ENCODE measurements around the gene NPRL2.

NPRL2 gene

GRCh38 chr3:50364573-50365079 is 14.1 kb upstream of the NPRL2 start:
- no peak for TF ChIP-seq ZNF274 (IDR thresholded peaks at IDR 0.05; ENCODE audit: low read depth, low read length)
- H3K4me3 ChIP-seq (ENCODE audit: low read length), result no peak overlapping the region; the same call in 1 of the 2 replicates

GRCh38 chr3:50359760-50360110 is 9.2 kb upstream of the NPRL2 start:
- TF ChIP-seq ZNF274 (IDR thresholded peaks at IDR 0.05; ENCODE audit: low read depth, low read length), result no peak
- H3K4me3 ChIP-seq (ENCODE audit: low read length), result no peak overlapping the region

- peak within 1 kb of the TSS; percentile 71 for H3K4me3 ChIP-seq (ENCODE audit: low read length)
- TF ChIP-seq ZNF274 (IDR thresholded peaks at IDR 0.05; ENCODE audit: low read depth, low read length), result no peak
Observed at GRCh38 chr3:50358911-50359759, 8.6 kb upstream of the NPRL2 start, which contains the start of gene TMEM115. TSS of gene TMEM115 (minus strand) at chr3:50359521. CDS start at chr3:50359063, 458 bp downstream.

- peak overlapping the region; percentile 71 for H3K4me3 ChIP-seq (ENCODE audit: low read length)
- no peak for TF ChIP-seq ZNF274 (IDR thresholded peaks at IDR 0.05; ENCODE audit: low read depth, low read length)
Observed at GRCh38 chr3:50358355-50358910, 7.9 kb upstream of the NPRL2 start.

GRCh38 chr3:50357481-50357880 is 6.9 kb upstream of the NPRL2 start:
- TF ChIP-seq ZNF274 (IDR thresholded peaks at IDR 0.05; ENCODE audit: low read depth, low read length), result no peak

GRCh38 chr3:50356553-50356952 is 6.0 kb upstream of the NPRL2 start:
- TF ChIP-seq ZNF274 (IDR thresholded peaks at IDR 0.05; ENCODE audit: low read depth, low read length), result no peak

More at GRCh38 chr3:50357481-50357880, 6.9 kb upstream of the NPRL2 start:
- peak overlapping the region; percentile 71; the same call in 1 of the 2 replicates for H3K4me3 ChIP-seq (ENCODE audit: low read length)

GRCh38 chr3:50355829-50356552 is 5.4 kb upstream of the NPRL2 start:
- no peak for TF ChIP-seq ZNF274 (IDR thresholded peaks at IDR 0.05; ENCODE audit: low read depth, low read length)
- no peak overlapping the region; the same call in 1 of the 2 replicates for H3K4me3 ChIP-seq (ENCODE audit: low read length)

More at GRCh38 chr3:50356553-50356952, 6.0 kb upstream of the NPRL2 start:
- H3K4me3 ChIP-seq (ENCODE audit: low read length), result no peak overlapping the region; the same call in 1 of the 2 replicates

- TF ChIP-seq ZNF274 (IDR thresholded peaks at IDR 0.05; ENCODE audit: low read depth, low read length), result no peak
Observed at GRCh38 chr3:50354850-50355249, 4.3 kb upstream of the NPRL2 start.

GRCh38 chr3:50354186-50354764 is 3.7 kb upstream of the NPRL2 start:
- TF ChIP-seq ZNF274 (IDR thresholded peaks at IDR 0.05; ENCODE audit: low read depth, low read length), result no peak
- no peak overlapping the region for H3K4me3 ChIP-seq (ENCODE audit: low read length)

More at GRCh38 chr3:50354850-50355249, 4.3 kb upstream of the NPRL2 start:
- no peak overlapping the region for H3K4me3 ChIP-seq (ENCODE audit: low read length)

GRCh38 chr3:50353245-50354004 is 2.9 kb upstream of the NPRL2 start:
- H3K4me3 ChIP-seq (ENCODE audit: low read length), result no peak overlapping the region
- no peak for TF ChIP-seq ZNF274 (IDR thresholded peaks at IDR 0.05; ENCODE audit: low read depth, low read length)

- TF ChIP-seq ZNF274 (IDR thresholded peaks at IDR 0.05; ENCODE audit: low read depth, low read length), result no peak
Observed at GRCh38 chr3:50352781-50353180, 2.2 kb upstream of the NPRL2 start.

GRCh38 chr3:50351323-50351697 is 735 bp upstream of the NPRL2 start:
- TF ChIP-seq ZNF274 (IDR thresholded peaks at IDR 0.05; ENCODE audit: low read depth, low read length), result no peak
- H3K4me3 ChIP-seq (ENCODE audit: low read length), result peak overlapping the region; percentile 87; the same call in 1 of the 2 replicates

More at GRCh38 chr3:50352781-50353180, 2.2 kb upstream of the NPRL2 start:
- H3K4me3 ChIP-seq (ENCODE audit: low read length), result no peak overlapping the region

- H3K4me3 ChIP-seq (ENCODE audit: low read length), result peak overlapping the region; percentile 87
- TF ChIP-seq ZNF274 (IDR thresholded peaks at IDR 0.05; ENCODE audit: low read depth, low read length), result no peak
Observed at GRCh38 chr3:50350213-50350526, 405 bp downstream of the NPRL2 start.

Data from GM08714 (cell line).